A549 (cell line): ENCODE data around the gene TRIM26. TPM values are rescaled to one million over a fixed set of nuclear protein-coding genes. Genes with fewer than 3 reads are reported as not detected.

Experiments
- ATAC-seq, 2 experiments: fragments of 200-7000 bp in 1 of 2; fragments of >200 bp in 1 of 2; cut with Nextera tagmentation in 1 of 2; cut with Tn5 transposase in 1 of 2; 3 replicates each; pipeline versions ENCODE4 v1.8.0 to v1.9.1; 2018 to 2020; ENCODE audit warnings: mild to moderate bottlenecking in 1 of 2, moderate library complexity in 1 of 2
- CTCF ChIA-PET: fragments of 300-600 bp; sonication (Branson Sonifier 250); formaldehyde crosslinking; extraction: SDS; loops from one replicate; lab custom pipeline; 2021; ENCODE audit warnings: antibody characterized with exemption, inconsistent platforms; lab: Yijun Ruan, JAX
- POLR2A ChIA-PET: fragments of 350-600 bp; formaldehyde crosslinking; extraction: SDS; loops from one replicate; lab custom pipeline; 2021; ENCODE audit warnings: antibody characterized with exemption, inconsistent platforms; lab: Yijun Ruan, JAX
- DNase-seq, 2 experiments: peaks; one replicate each; pipeline versions ENCODE4 v3.0.0 to v3.0.0-alpha.2; 2011 to 2016; ENCODE audit warnings: low read depth in 1 of 2, low spot score in 1 of 2
- FAIRE-seq: peaks from 2 replicates; lab custom pipeline; 2011; peaks lifted over from hg19 to GRCh38; lab: Jason Lieb, UNC
- H3K27ac ChIP-seq, 2 experiments: fragments of >200 bp; sonication (Bioruptor Twin); formaldehyde crosslinking; 3 replicates each; pipeline ENCODE4 v1.5.1; 2016 to 2017
- H3K4me1 ChIP-seq: fragments of >200 bp; sonication (Bioruptor Twin); formaldehyde crosslinking; 3 replicates; pipeline ENCODE4 v1.6.1; 2016
- H3K4me2 ChIP-seq: fragments of >200 bp; sonication (Bioruptor Twin); formaldehyde crosslinking; 3 replicates; pipeline ENCODE4 v1.6.1; 2016
- H3K4me3 ChIP-seq: fragments of >200 bp; sonication (Bioruptor Twin); formaldehyde crosslinking; 3 replicates; pipeline ENCODE4 v1.5.1; 2016
- H3K9me3 ChIP-seq: fragments of >200 bp; sonication (Bioruptor Twin); formaldehyde crosslinking; 3 replicates; pipeline ENCODE4 v1.6.1; 2016
- BCL3 ChIP-seq: fragments of >200 bp; sonication (Bioruptor Twin); formaldehyde crosslinking; IDR thresholded peaks from 3 replicates; pipeline ENCODE4 v1.6.1; 2016
- CBX8 ChIP-seq: fragments of 200-600 bp; sonication (generic); IDR thresholded peaks from 2 replicates; pipeline ENCODE4 v1.6.1; 2016
- CHD2 ChIP-seq: fragments of 150-350 bp; IDR thresholded peaks from 2 replicates; pipeline ENCODE4 v1.6.1; 2014; ENCODE audit warnings: low read length; ENCODE audit not compliant: partially characterized antibody
- CHD4 ChIP-seq: fragments of 200-600 bp; sonication (generic); IDR thresholded peaks from 2 replicates; pipeline ENCODE4 v1.6.1; 2016; ENCODE audit warnings: antibody characterized with exemption, mild to moderate bottlenecking, borderline replicate concordance
- EHMT2 ChIP-seq: fragments of 200-600 bp; sonication (generic); IDR thresholded peaks from 2 replicates; pipeline ENCODE4 v1.6.1; 2016; ENCODE audit warnings: antibody characterized with exemption, low read depth, mild to moderate bottlenecking, moderate library complexity
- ELK1 ChIP-seq: fragments of 150-350 bp; IDR thresholded peaks from 2 replicates; pipeline ENCODE4 v1.6.1; 2014; ENCODE audit warnings: low read depth, mild to moderate bottlenecking, low read length
- EP300 ChIP-seq, 2 experiments: fragments of >200 bp; sonication (Bioruptor Twin); formaldehyde crosslinking; IDR thresholded peaks; 2 replicates in 1 of 2; 3 replicates in 1 of 2; pipeline ENCODE4 v1.6.1; 2016 to 2017
- FOXS1 ChIP-seq: fragments of 250-450 bp; sonication (Bioruptor Pico); IDR thresholded peaks from 2 replicates; pipeline ENCODE4 v1.5.0; 2020; ENCODE audit warnings: mild to moderate bottlenecking, moderate library complexity
- HDAC2 ChIP-seq: fragments of 200-600 bp; sonication (generic); IDR thresholded peaks from 2 replicates; pipeline ENCODE4 v1.6.1; 2016
- HOXB13 ChIP-seq: fragments of 250-450 bp; sonication (Bioruptor Pico); IDR thresholded peaks from 2 replicates; pipeline ENCODE4 v1.5.0; 2020; ENCODE audit warnings: low read depth, mild to moderate bottlenecking, moderate library complexity
- HOXB5 ChIP-seq: fragments of 250-450 bp; sonication (Bioruptor Pico); IDR thresholded peaks from 2 replicates; pipeline ENCODE4 v1.5.0; 2020; ENCODE audit warnings: mild to moderate bottlenecking, moderate library complexity
- JUN ChIP-seq, 2 experiments: fragments of >200 bp; sonication (Bioruptor Twin); formaldehyde crosslinking; IDR thresholded peaks; 2 replicates in 1 of 2; 3 replicates in 1 of 2; pipeline ENCODE4 v1.6.1; 2016 to 2017
- PHF8 ChIP-seq: fragments of 200-600 bp; sonication (generic); IDR thresholded peaks from 2 replicates; pipeline ENCODE4 v1.6.1; 2016; ENCODE audit warnings: low read depth, mild to moderate bottlenecking, antibody characterized with exemption, moderate library complexity, borderline replicate concordance
- REST ChIP-seq: fragments of 200-600 bp; sonication (generic); IDR thresholded peaks from 2 replicates; pipeline ENCODE4 v1.6.1; 2016; ENCODE audit warnings: antibody characterized with exemption, mild to moderate bottlenecking, moderate library complexity
- TP53 ChIP-seq: fragments of 250-450 bp; sonication (Bioruptor Pico); IDR thresholded peaks from 2 replicates; pipeline ENCODE4 v1.5.0; 2021; ENCODE audit warnings: mild to moderate bottlenecking, moderate library complexity
- WGBS: methylation state at CpG from one replicate; pipeline ENCODE4 v1.1.6; 2017; ENCODE audit errors: missing lambda C conversion rate; 5-methylcytosine and 5-hydroxymethylcytosine counted together
- polyA plus RNA-seq, 4 experiments: library from polyadenylated mRNA; depleted of rRNA in 3 of 4; stranded (reverse); fragments of >200 nt; fragmentation: RNase III in 1 of 4; extraction: RNeasy Plus Mini Kit Qiagen cat#74134 plus additional on column Dnase treatment in 1 of 4; gene quantifications; 2 replicates in 3 of 4; 3 replicates in 1 of 4; pipeline ENCODE4 v1.2.3, GENCODE V29; 2011 to 2017

The TRIM26 gene
- polyA plus RNA-seq, 2 of the 4 experiments (the other 2 are of a cell fraction): 30.4 TPM

- TF ChIP-seq REST: no peak
- TF ChIP-seq JUN (IDR thresholded peaks at IDR 0.05): no peak
- TF ChIP-seq TP53 (CRISPR knock-in tag): no peak
- no peak for TF ChIP-seq CBX8
- no peak for TF ChIP-seq ELK1
- TF ChIP-seq FOXS1 (CRISPR knock-in tag): no peak
- TF ChIP-seq, all 56 proteins: peak for 0
Observed at GRCh38 chr6:30195951-30196350, 17.3 kb downstream of the TRIM26 start (continued).

- FAIRE-seq (no peak), ATAC-seq (0 out of 6 replicates have a peak, but pooled peaks of 1 of the 2 experiments have one; percentile 19), DNase-seq (no peak)
- 91% methylated on average over 7 of the region's 8 CpGs for WGBS
- TF ChIP-seq BCL3 (no peak), HOXB13 (no peak), EP300 (IDR thresholded peaks at IDR 0.05) (no peak), EHMT2 (no peak), HDAC2 (no peak), CHD4 (no peak), TP53 (CRISPR knock-in tag) (no peak), CHD2 (no peak), PHF8 (no peak), HOXB5 (CRISPR knock-in tag) (no peak)
- H3K4me3 ChIP-seq: no peak overlapping the region
- H3K27ac ChIP-seq: no peak overlapping the region
- POLR2A ChIA-PET: no interaction called here
- H3K9me3 ChIP-seq: no peaks in the 10 kb centered on the region
- CTCF ChIA-PET: interaction anchor here (1.6 kb wide), 1 partner anchor 24 kb away, joined by 4 read pairs; no protein-coding TSS in a partner anchor
- H3K4me2 ChIP-seq: no peak overlapping the region
- no peaks in the 10 kb centered on the region for H3K4me1 ChIP-seq
Observed at GRCh38 chr6:30194797-30195690, 18.2 kb downstream of the TRIM26 start.

GRCh38 chr6:30192076-30192475 lies 21.1 kb downstream of the TRIM26 start:
- FAIRE-seq (no peak), ATAC-seq (no peak; a peak in 1 of 6 replicates), DNase-seq (no peak)
- ChIA-PET POLR2A (no interaction called here), CTCF (no interaction called here)
- Histone ChIP-seq H3K9me3 (no peaks in the 10 kb centered on the region), H3K27ac (no peak overlapping the region), H3K4me3 (no peak overlapping the region), H3K4me2 (no peak overlapping the region), H3K4me1 (no peaks in the 10 kb centered on the region)
- 86% methylated on average over 7 of the region's 7 CpGs for WGBS
- no peak for TF ChIP-seq BCL3
